ENCODE data around the gene PRDM13. TPM values are rescaled to one million over a fixed set of nuclear protein-coding genes. Genes with fewer than 3 reads are reported as not detected.

PRDM13 gene
- polyA plus RNA-seq (2013, experiment 1 of 2) = not detected
- not detected for polyA plus RNA-seq (2013, experiment 2 of 2)

GRCh38 chr6:99606656-99607415 lies at the start of gene PRDM13:
Gene PRDM13, plus strand, starts transcription at chr6:99606833. Its CDS starts 202 bp downstream, at chr6:99607035.
- Histone ChIP-seq H3K4me1 (ENCODE audit: control insufficient read depth, insufficient read depth, low read length, poor library complexity, severe bottlenecking) (no peaks in the 10 kb centered on the region), H3K36me3 (ENCODE audit: control insufficient read depth, insufficient read depth, low read length) (no peaks in the 10 kb centered on the region), H3K27ac (ENCODE audit: low read depth, low read length, severe bottlenecking) (no peak within 1 kb of the TSS), H3K4me3 (ENCODE audit: extremely low read depth, insufficient read depth, low read length, poor library complexity, severe bottlenecking) (no peak within 1 kb of the TSS), H3K9me3 (ENCODE audit: control insufficient read depth, low read length) (no peaks in the 10 kb centered on the region)
- WGBS, 2 experiments (ENCODE audit: insufficient coverage in 2 of 2) = 1 to 2% methylated on average over 36 to 46 of the region's 54 CpGs

- H3K4me1 ChIP-seq (ENCODE audit: control insufficient read depth, insufficient read depth, low read length, poor library complexity, severe bottlenecking) = no peaks in the 10 kb centered on the region
- H3K27ac ChIP-seq (ENCODE audit: low read depth, low read length, severe bottlenecking) = no peak overlapping the region
- WGBS, 2 experiments (ENCODE audit: insufficient coverage in 2 of 2) = no CpG with 5 or more reads among the region's 2 CpGs
- no peaks in the 10 kb centered on the region for H3K9me3 ChIP-seq (ENCODE audit: control insufficient read depth, low read length)
- H3K36me3 ChIP-seq (ENCODE audit: control insufficient read depth, insufficient read depth, low read length) = peaks cover 48% of the 10 kb centered on the region
- H3K4me3 ChIP-seq (ENCODE audit: extremely low read depth, insufficient read depth, low read length, poor library complexity, severe bottlenecking) = no peak overlapping the region
Measured at GRCh38 chr6:99559057-99559456, 47.6 kb upstream of the PRDM13 start.

- no peaks in the 10 kb centered on the region for H3K9me3 ChIP-seq (ENCODE audit: control insufficient read depth, low read length)
- no peaks in the 10 kb centered on the region for H3K4me1 ChIP-seq (ENCODE audit: control insufficient read depth, insufficient read depth, low read length, poor library complexity, severe bottlenecking)
- 100% methylated on average over 1 of the region's 4 CpGs for WGBS, 2 experiments (ENCODE audit: insufficient coverage in 2 of 2)
- H3K27ac ChIP-seq (ENCODE audit: low read depth, low read length, severe bottlenecking) = no peak overlapping the region
- peaks cover 36% of the 10 kb centered on the region for H3K36me3 ChIP-seq (ENCODE audit: control insufficient read depth, insufficient read depth, low read length)
- H3K4me3 ChIP-seq (ENCODE audit: extremely low read depth, insufficient read depth, low read length, poor library complexity, severe bottlenecking) = no peak overlapping the region
Measured at GRCh38 chr6:99560668-99561067, 46.0 kb upstream of the PRDM13 start.

- Histone ChIP-seq H3K36me3 (ENCODE audit: control insufficient read depth, insufficient read depth, low read length) (peaks cover 13% of the 10 kb centered on the region), H3K27ac (ENCODE audit: low read depth, low read length, severe bottlenecking) (no peak overlapping the region), H3K9me3 (ENCODE audit: control insufficient read depth, low read length) (no peaks in the 10 kb centered on the region), H3K4me3 (ENCODE audit: extremely low read depth, insufficient read depth, low read length, poor library complexity, severe bottlenecking) (no peak overlapping the region), H3K4me1 (ENCODE audit: control insufficient read depth, insufficient read depth, low read length, poor library complexity, severe bottlenecking) (no peaks in the 10 kb centered on the region)
- WGBS, 2 experiments (ENCODE audit: insufficient coverage in 2 of 2) = no CpG with 5 or more reads among the region's 4 CpGs
Measured at GRCh38 chr6:99563056-99563723, 43.4 kb upstream of the PRDM13 start.

- no peaks in the 10 kb centered on the region for H3K9me3 ChIP-seq (ENCODE audit: control insufficient read depth, low read length)
Measured at GRCh38 chr6:99568103-99568933, 38.3 kb upstream of the PRDM13 start, which contains the start of gene CCNC. Gene CCNC, minus strand, starts transcription at chr6:99568660. Its CDS starts 133 bp downstream, at chr6:99568527.

GRCh38 chr6:99573980-99574617 lies 32.5 kb upstream of the PRDM13 start:
- Histone ChIP-seq H3K4me1 (ENCODE audit: control insufficient read depth, insufficient read depth, low read length, poor library complexity, severe bottlenecking) (no peaks in the 10 kb centered on the region), H3K27ac (ENCODE audit: low read depth, low read length, severe bottlenecking) (no peak overlapping the region), H3K4me3 (ENCODE audit: extremely low read depth, insufficient read depth, low read length, poor library complexity, severe bottlenecking) (no peak overlapping the region), H3K9me3 (ENCODE audit: control insufficient read depth, low read length) (no peaks in the 10 kb centered on the region), H3K36me3 (ENCODE audit: control insufficient read depth, insufficient read depth, low read length) (no peaks in the 10 kb centered on the region)
- WGBS, 2 experiments (ENCODE audit: insufficient coverage in 2 of 2) = 80% methylated on average over 1 of the region's 2 CpGs; no CpG with 5 or more reads in 1 of the 2 experiments

More at GRCh38 chr6:99568103-99568933, 38.3 kb upstream of the PRDM13 start, which contains the start of gene CCNC:
- 0% methylated on average over 46 to 58 of the region's 64 CpGs for WGBS, 2 experiments (ENCODE audit: insufficient coverage in 2 of 2)
- H3K36me3 ChIP-seq (ENCODE audit: control insufficient read depth, insufficient read depth, low read length) = peaks cover 4% of the 10 kb centered on the region
- H3K27ac ChIP-seq (ENCODE audit: low read depth, low read length, severe bottlenecking) = peak within 1 kb of the TSS; percentile 87
- H3K4me3 ChIP-seq (ENCODE audit: extremely low read depth, insufficient read depth, low read length, poor library complexity, severe bottlenecking) = peak within 1 kb of the TSS; percentile 90
- no peaks in the 10 kb centered on the region for H3K4me1 ChIP-seq (ENCODE audit: control insufficient read depth, insufficient read depth, low read length, poor library complexity, severe bottlenecking)

GRCh38 chr6:99575544-99576227 lies 30.9 kb upstream of the PRDM13 start:
- WGBS, 2 experiments (ENCODE audit: insufficient coverage in 2 of 2) = 83 to 97% methylated on average over 1 to 2 of the region's 2 CpGs
- no peaks in the 10 kb centered on the region for H3K4me1 ChIP-seq (ENCODE audit: control insufficient read depth, insufficient read depth, low read length, poor library complexity, severe bottlenecking)
- no peaks in the 10 kb centered on the region for H3K36me3 ChIP-seq (ENCODE audit: control insufficient read depth, insufficient read depth, low read length)
- no peak overlapping the region for H3K4me3 ChIP-seq (ENCODE audit: extremely low read depth, insufficient read depth, low read length, poor library complexity, severe bottlenecking)
- H3K27ac ChIP-seq (ENCODE audit: low read depth, low read length, severe bottlenecking) = no peak overlapping the region
- no peaks in the 10 kb centered on the region for H3K9me3 ChIP-seq (ENCODE audit: control insufficient read depth, low read length)

GRCh38 chr6:99579781-99580180 lies 26.9 kb upstream of the PRDM13 start:
- H3K4me1 ChIP-seq (ENCODE audit: control insufficient read depth, insufficient read depth, low read length, poor library complexity, severe bottlenecking) = no peaks in the 10 kb centered on the region
- H3K4me3 ChIP-seq (ENCODE audit: extremely low read depth, insufficient read depth, low read length, poor library complexity, severe bottlenecking) = no peak overlapping the region
- no peaks in the 10 kb centered on the region for H3K36me3 ChIP-seq (ENCODE audit: control insufficient read depth, insufficient read depth, low read length)
- no peaks in the 10 kb centered on the region for H3K9me3 ChIP-seq (ENCODE audit: control insufficient read depth, low read length)
- no peak overlapping the region for H3K27ac ChIP-seq (ENCODE audit: low read depth, low read length, severe bottlenecking)
- WGBS, 2 experiments (ENCODE audit: insufficient coverage in 2 of 2) = 94 to 100% methylated on average over 1 to 3 of the region's 4 CpGs

GRCh38 chr6:99587792-99588191 lies 18.8 kb upstream of the PRDM13 start:
- no peak overlapping the region for H3K27ac ChIP-seq (ENCODE audit: low read depth, low read length, severe bottlenecking)
- no peak overlapping the region for H3K4me3 ChIP-seq (ENCODE audit: extremely low read depth, insufficient read depth, low read length, poor library complexity, severe bottlenecking)
- 80% methylated on average over 2 of the region's 4 CpGs; no CpG with 5 or more reads in 1 of the 2 experiments for WGBS, 2 experiments (ENCODE audit: insufficient coverage in 2 of 2)
- no peaks in the 10 kb centered on the region for H3K9me3 ChIP-seq (ENCODE audit: control insufficient read depth, low read length)
- peaks cover 4% of the 10 kb centered on the region for H3K4me1 ChIP-seq (ENCODE audit: control insufficient read depth, insufficient read depth, low read length, poor library complexity, severe bottlenecking)
- H3K36me3 ChIP-seq (ENCODE audit: control insufficient read depth, insufficient read depth, low read length) = no peaks in the 10 kb centered on the region

Measured in mesodermal cell (in vitro differentiated cells).